GM12892 (cell line): Measurements from ENCODE around the gene STAM2.
"Not testable (repeated sequence)": the region's sequence is repeated elsewhere in the genome, so short reads cannot be mapped to it uniquely, and the experiment has no call there.

Experiments used
- POLR2A ChIP-seq: IDR thresholded peaks from 2 replicates; pipeline ENCODE4 v1.6.1; 2011; ENCODE audit warnings: low read depth, low read length, control low read depth
- POLR2AphosphoS5 ChIP-seq: IDR thresholded peaks from 2 replicates; pipeline ENCODE4 v1.6.1; 2011; ENCODE audit warnings: low read depth, low read length, control low read depth

DNA sequence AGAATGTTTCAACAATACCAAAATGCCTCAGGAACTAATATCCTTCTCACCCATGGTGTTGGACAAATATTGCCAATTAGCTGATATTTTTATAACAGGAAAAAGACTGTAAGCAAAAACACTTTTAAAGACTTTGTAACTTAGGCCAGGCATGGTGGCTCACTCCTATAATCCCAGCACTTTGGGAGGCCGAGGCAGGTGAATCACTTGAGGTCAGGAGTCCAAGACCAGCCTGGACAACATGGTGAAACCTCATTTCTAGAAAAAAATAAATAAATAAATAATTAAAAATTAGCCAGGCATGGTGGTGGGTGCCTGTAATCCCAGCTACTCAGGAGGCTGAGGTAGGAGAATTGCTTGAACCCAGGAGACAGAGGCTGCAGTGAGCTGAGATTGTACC, 8.1 kb downstream of the STAM2 start:
- TF ChIP-seq POLR2A, POLR2AphosphoS5: not testable (repeated sequence)
